D721Med (cell line): Measurements from ENCODE around the gene TMSB15C.

ENCODE experiments used
- DNase-seq: peaks from one replicate; pipeline ENCODE4 v3.0.0; 2011; ENCODE audit warnings: low spot score; ENCODE audit not compliant: insufficient read length
- FAIRE-seq: peaks from 2 replicates; lab custom pipeline; 2011; peaks lifted over from hg19 to GRCh38; lab: Jason Lieb, UNC
- CTCF ChIP-seq: IDR thresholded peaks from 2 replicates; pipeline ENCODE4 v1.5.1; 2012; ENCODE audit warnings: mild to moderate bottlenecking, control low read depth; ENCODE audit not compliant: insufficient read depth; ENCODE audit errors: missing control alignments

The TMSB15C gene

GRCh38 chrX:104108955-104109354 is 32.9 kb upstream of the TMSB15C start:
- no peak for TF ChIP-seq CTCF
- DNase-seq = no peak
- FAIRE-seq = no peak

GRCh38 chrX:104105330-104106262 is 29.6 kb upstream of the TMSB15C start:
- FAIRE-seq = no peak
- TF ChIP-seq CTCF = no peak
- DNase-seq = no peak

GRCh38 chrX:104104676-104105075 is 28.6 kb upstream of the TMSB15C start:
- DNase-seq = no peak
- TF ChIP-seq CTCF = no peak
- FAIRE-seq = no peak

GRCh38 chrX:104098919-104099318 is 22.9 kb upstream of the TMSB15C start:
- no peak for TF ChIP-seq CTCF
- DNase-seq = no peak
- no peak for FAIRE-seq

GRCh38 chrX:104098151-104098808 is 22.2 kb upstream of the TMSB15C start:
- TF ChIP-seq CTCF = peak; percentile 60
- DNase-seq (no peak), FAIRE-seq (peak; percentile 93)

GRCh38 chrX:104085919-104086318 is 9.9 kb upstream of the TMSB15C start:
- FAIRE-seq = no peak
- TF ChIP-seq CTCF = no peak
- DNase-seq = no peak
